Neural progenitor cell (in vitro differentiated cells): ENCODE measurements around the gene WIPF1. TPM values are rescaled to one million over a fixed set of nuclear protein-coding genes. Genes with fewer than 3 reads are reported as not detected.

Experiments
- DNase-seq: peaks from one replicate; pipeline ENCODE4 v3.0.0-alpha.2; 2016; ENCODE audit warnings: low spot score
- H2AFZ ChIP-seq: fragments of 200-600 bp; sonication (generic); replicated peaks from 2 replicates; pipeline ENCODE4 v1.6.1; 2016; ENCODE audit warnings: antibody characterized with exemption
- H3F3A ChIP-seq: fragments of 200-600 bp; sonication (generic); 2 replicates; pipeline ENCODE4 v1.6.1; 2016; ENCODE audit warnings: antibody characterized with exemption, low read depth
- H3K27ac ChIP-seq: fragments of 200-600 bp; sonication (generic); 2 replicates; pipeline ENCODE4 v1.5.1; 2016; ENCODE audit warnings: mild to moderate bottlenecking
- H3K27me3 ChIP-seq: fragments of 200-600 bp; sonication (generic); 2 replicates; pipeline ENCODE4 v1.6.1; 2016; ENCODE audit warnings: mild to moderate bottlenecking, moderate library complexity
- H3K36me3 ChIP-seq: fragments of 200-600 bp; sonication (generic); 2 replicates; pipeline ENCODE4 v1.5.1; 2016
- H3K4me1 ChIP-seq: fragments of 200-600 bp; sonication (generic); 2 replicates; pipeline ENCODE4 v1.6.1; 2016; ENCODE audit warnings: mixed run types
- H3K4me2 ChIP-seq: fragments of 200-600 bp; sonication (generic); 2 replicates; pipeline ENCODE4 v1.6.1; 2016
- H3K4me3 ChIP-seq: fragments of 200-600 bp; sonication (generic); 2 replicates; pipeline ENCODE4 v1.5.1; 2016
- H3K79me2 ChIP-seq: fragments of 200-600 bp; sonication (generic); 2 replicates; pipeline ENCODE4 v1.6.1; 2016; ENCODE audit warnings: low read depth
- H3K9ac ChIP-seq: fragments of 200-600 bp; sonication (generic); 2 replicates; pipeline ENCODE4 v1.6.1; 2016
- H3K9me3 ChIP-seq: fragments of 200-600 bp; sonication (generic); 2 replicates; pipeline ENCODE4 v1.5.1; 2016; ENCODE audit warnings: low read depth
- H4K20me1 ChIP-seq: fragments of 200-600 bp; sonication (generic); 2 replicates; pipeline ENCODE4 v1.6.1; 2016; ENCODE audit warnings: low read depth
- H3K27ac Mint-ChIP-seq: 3 replicates; pipeline ENCODE4 v1.8.0; 2021; ENCODE audit warnings: mixed read lengths
- H3K27me3 Mint-ChIP-seq: 2 replicates; pipeline ENCODE4 v1.8.0; 2022; ENCODE audit warnings: low read depth, mild to moderate bottlenecking, inconsistent platforms, moderate library complexity, mixed read lengths; ENCODE audit not compliant: insufficient read depth
- H3K36me3 Mint-ChIP-seq: 3 replicates; pipeline ENCODE4 v1.8.0; 2021; ENCODE audit warnings: mixed read lengths
- H3K4me1 Mint-ChIP-seq: 3 replicates; pipeline ENCODE4 v1.8.0; 2021; ENCODE audit warnings: mixed read lengths
- H3K4me3 Mint-ChIP-seq: 3 replicates; pipeline ENCODE4 v1.8.0; 2021; ENCODE audit warnings: mild to moderate bottlenecking, moderate library complexity, mixed read lengths
- H3K9me3 Mint-ChIP-seq: 3 replicates; pipeline ENCODE4 v1.8.0; 2020; ENCODE audit warnings: mixed read lengths
- EZH2 ChIP-seq: fragments of 200-600 bp; sonication (generic); IDR thresholded peaks from 2 replicates; pipeline ENCODE4 v1.6.1; 2017; ENCODE audit warnings: antibody characterized with exemption, mild to moderate bottlenecking, moderate library complexity
- EZH2phosphoT487 ChIP-seq: fragments of 200-600 bp; sonication (generic); IDR thresholded peaks from 2 replicates; pipeline ENCODE4 v1.6.1; 2017; ENCODE audit warnings: antibody characterized with exemption
- total RNA-seq: library from RNA; depleted of rRNA; stranded (reverse); fragments of >200 nt; gene quantifications from 2 replicates; pipeline ENCODE4 v1.2.3, GENCODE V29; 2015; ENCODE audit warnings: low replicate concordance
- TF ChIP-seq, protein P1 (sequence below): fragments of 200-600 bp; sonication (generic); IDR thresholded peaks from 2 replicates; pipeline ENCODE4 v1.5.1; 2017; ENCODE audit warnings: antibody characterized with exemption, mild to moderate bottlenecking

Gene WIPF1
- total RNA-seq, 1 donor from 2014 or later: 17.2 TPM

DNA sequence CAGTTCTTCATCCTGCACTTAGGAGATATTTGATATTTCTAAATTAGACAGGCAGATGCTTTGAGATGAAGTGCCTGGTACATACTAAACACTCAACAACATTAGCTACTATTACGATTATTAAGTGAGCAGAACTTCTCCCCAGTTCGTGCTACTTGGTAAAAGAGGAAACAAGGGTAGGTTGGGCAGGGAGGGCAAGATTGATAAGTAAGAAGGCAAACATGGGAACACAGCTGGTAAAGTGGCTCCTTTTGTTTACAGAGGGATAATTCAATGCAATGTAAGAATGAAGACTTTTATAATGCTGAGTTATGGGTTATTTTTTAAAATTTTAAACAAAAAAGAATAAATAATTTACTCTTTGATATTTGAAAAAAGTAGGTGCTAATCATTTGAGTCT, 15.9 kb upstream of the WIPF1 start:
- no peak overlapping the region for H3K4me3 Mint-ChIP-seq
- H4K20me1 ChIP-seq: no peaks in the 10 kb centered on the region
- H3K27me3 ChIP-seq: no peaks in the 10 kb centered on the region
- no peaks in the 10 kb centered on the region for H3F3A ChIP-seq
- no peaks in the 10 kb centered on the region for H3K36me3 ChIP-seq
- H3K9me3 ChIP-seq: no peaks in the 10 kb centered on the region
- no peak overlapping the region for H3K27ac ChIP-seq
- no peaks in the 10 kb centered on the region for H3K4me1 ChIP-seq
- peaks cover 2% of the 10 kb centered on the region for H3K36me3 Mint-ChIP-seq
- no peak overlapping the region for H3K9ac ChIP-seq
- H3K4me1 Mint-ChIP-seq: peaks cover 2% of the 10 kb centered on the region
- H3K4me3 ChIP-seq: no peak overlapping the region
- no peak overlapping the region for H3K4me2 ChIP-seq
- no peaks in the 10 kb centered on the region for H3K27me3 Mint-ChIP-seq
- no peak overlapping the region for H2AFZ ChIP-seq
- H3K9me3 Mint-ChIP-seq: no peaks in the 10 kb centered on the region
- H3K79me2 ChIP-seq: no peaks in the 10 kb centered on the region
- no peak for DNase-seq
- TF ChIP-seq EZH2phosphoT487 (no peak), EZH2 (no peak)
- TF ChIP-seq, protein P1, sequence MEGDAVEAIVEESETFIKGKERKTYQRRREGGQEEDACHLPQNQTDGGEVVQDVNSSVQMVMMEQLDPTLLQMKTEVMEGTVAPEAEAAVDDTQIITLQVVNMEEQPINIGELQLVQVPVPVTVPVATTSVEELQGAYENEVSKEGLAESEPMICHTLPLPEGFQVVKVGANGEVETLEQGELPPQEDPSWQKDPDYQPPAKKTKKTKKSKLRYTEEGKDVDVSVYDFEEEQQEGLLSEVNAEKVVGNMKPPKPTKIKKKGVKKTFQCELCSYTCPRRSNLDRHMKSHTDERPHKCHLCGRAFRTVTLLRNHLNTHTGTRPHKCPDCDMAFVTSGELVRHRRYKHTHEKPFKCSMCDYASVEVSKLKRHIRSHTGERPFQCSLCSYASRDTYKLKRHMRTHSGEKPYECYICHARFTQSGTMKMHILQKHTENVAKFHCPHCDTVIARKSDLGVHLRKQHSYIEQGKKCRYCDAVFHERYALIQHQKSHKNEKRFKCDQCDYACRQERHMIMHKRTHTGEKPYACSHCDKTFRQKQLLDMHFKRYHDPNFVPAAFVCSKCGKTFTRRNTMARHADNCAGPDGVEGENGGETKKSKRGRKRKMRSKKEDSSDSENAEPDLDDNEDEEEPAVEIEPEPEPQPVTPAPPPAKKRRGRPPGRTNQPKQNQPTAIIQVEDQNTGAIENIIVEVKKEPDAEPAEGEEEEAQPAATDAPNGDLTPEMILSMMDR: no peak
- no peak overlapping the region for H3K27ac Mint-ChIP-seq

DNA sequence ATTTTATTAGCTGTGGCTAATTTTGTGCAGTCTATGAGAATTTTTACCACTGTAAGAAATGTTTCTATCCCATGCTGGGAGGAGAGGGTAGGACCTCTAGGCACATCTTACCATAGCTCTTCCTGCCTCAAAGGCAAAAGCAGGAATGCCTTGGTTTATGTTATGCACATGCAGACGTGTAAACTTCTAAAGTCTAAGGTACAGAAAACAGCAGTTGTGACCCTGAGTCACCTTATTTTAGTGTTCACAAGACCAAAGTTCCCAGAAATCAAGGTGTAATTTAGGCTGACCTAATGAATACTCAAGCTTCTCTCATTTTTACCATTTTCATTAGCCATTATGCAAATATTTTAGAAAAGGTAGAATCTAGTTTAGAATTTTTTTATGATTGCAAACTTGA, 15.4 kb upstream of the WIPF1 start:
- Histone ChIP-seq H3K4me1 (no peaks in the 10 kb centered on the region), H3K27me3 (no peaks in the 10 kb centered on the region), H3K4me2 (no peak overlapping the region), H4K20me1 (no peaks in the 10 kb centered on the region), H3K4me3 (no peak overlapping the region), H3K36me3 (no peaks in the 10 kb centered on the region), H2AFZ (no peak overlapping the region), H3K27ac (no peak overlapping the region), H3K79me2 (no peaks in the 10 kb centered on the region), H3K9ac (no peak overlapping the region), H3F3A (no peaks in the 10 kb centered on the region), H3K9me3 (no peaks in the 10 kb centered on the region)
- Mint-ChIP-seq H3K36me3 (peaks cover 2% of the 10 kb centered on the region), H3K4me1 (peaks cover 2% of the 10 kb centered on the region), H3K4me3 (no peak overlapping the region), H3K9me3 (no peaks in the 10 kb centered on the region), H3K27ac (no peak overlapping the region), H3K27me3 (no peaks in the 10 kb centered on the region)
- DNase-seq: no peak
- TF ChIP-seq EZH2phosphoT487 (no peak), EZH2 (no peak)
- TF ChIP-seq, protein P1: no peak

DNA sequence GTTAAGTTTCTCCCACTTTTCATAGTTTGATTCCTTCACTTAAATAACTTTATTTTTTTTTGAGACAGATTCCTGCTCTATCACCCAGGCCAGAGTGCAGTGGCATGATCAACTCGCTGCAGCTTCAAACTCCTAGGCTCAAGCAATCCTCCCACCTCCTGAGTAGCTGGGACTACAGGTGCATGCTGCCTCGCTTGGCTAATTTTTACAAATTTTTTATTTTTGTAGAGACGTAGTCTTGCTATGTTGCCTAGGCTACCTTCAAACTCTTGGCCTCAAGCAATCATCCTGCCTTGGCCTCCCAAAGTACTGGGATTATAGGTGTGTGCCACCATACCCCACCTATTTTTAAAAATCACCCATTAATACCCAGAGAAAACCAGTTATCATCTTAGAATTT, 14.2 kb upstream of the WIPF1 start:
- H3K27ac ChIP-seq: no peak overlapping the region
- no peaks in the 10 kb centered on the region for H4K20me1 ChIP-seq
- H3K9me3 ChIP-seq: no peaks in the 10 kb centered on the region
- Mint-ChIP-seq H3K4me3 (no peak overlapping the region), H3K27me3 (no peaks in the 10 kb centered on the region), H3K36me3 (peaks cover 2% of the 10 kb centered on the region), H3K27ac (no peak overlapping the region), H3K4me1 (peaks cover 2% of the 10 kb centered on the region), H3K9me3 (no peaks in the 10 kb centered on the region)
- no peak overlapping the region for H3K4me2 ChIP-seq
- no peak for DNase-seq
- H2AFZ ChIP-seq: no peak overlapping the region
- H3K27me3 ChIP-seq: no peaks in the 10 kb centered on the region
- no peak overlapping the region for H3K4me3 ChIP-seq
- no peaks in the 10 kb centered on the region for H3K36me3 ChIP-seq
- H3F3A ChIP-seq: no peaks in the 10 kb centered on the region
- TF ChIP-seq EZH2phosphoT487 (no peak), EZH2 (no peak)
- TF ChIP-seq, protein P1: no peak
- no peak overlapping the region for H3K9ac ChIP-seq
- no peaks in the 10 kb centered on the region for H3K79me2 ChIP-seq
- H3K4me1 ChIP-seq: no peaks in the 10 kb centered on the region

DNA sequence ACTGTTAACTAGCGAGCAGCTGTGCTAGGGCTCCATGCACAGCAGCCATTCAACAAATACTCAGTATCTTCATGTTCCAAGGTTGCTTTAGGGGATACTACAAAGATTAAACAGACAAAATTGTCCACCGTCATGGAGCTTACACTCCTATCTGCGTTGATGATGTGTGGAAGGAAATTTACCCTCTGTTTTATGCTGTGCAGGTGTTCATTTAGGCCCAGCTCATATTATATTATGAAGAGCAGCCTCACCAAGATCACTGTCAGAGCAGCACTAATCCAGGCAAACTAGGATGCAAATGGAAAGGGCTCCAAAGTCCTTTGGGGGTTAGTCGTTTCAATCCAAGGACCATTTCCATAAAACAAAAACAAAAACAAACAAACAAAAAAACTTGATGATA, 13.4 kb upstream of the WIPF1 start:
- Mint-ChIP-seq H3K4me3 (no peak overlapping the region), H3K4me1 (peaks cover 2% of the 10 kb centered on the region), H3K36me3 (peaks cover 2% of the 10 kb centered on the region), H3K27me3 (no peaks in the 10 kb centered on the region), H3K9me3 (no peaks in the 10 kb centered on the region), H3K27ac (no peak overlapping the region)
- Histone ChIP-seq H3K4me3 (no peak overlapping the region), H3K27me3 (no peaks in the 10 kb centered on the region), H3K79me2 (no peaks in the 10 kb centered on the region), H3K36me3 (no peaks in the 10 kb centered on the region), H3K9me3 (no peaks in the 10 kb centered on the region), H3K4me2 (no peak overlapping the region), H2AFZ (no peak overlapping the region), H3F3A (no peaks in the 10 kb centered on the region), H3K27ac (no peak overlapping the region), H4K20me1 (no peaks in the 10 kb centered on the region), H3K9ac (no peak overlapping the region), H3K4me1 (no peaks in the 10 kb centered on the region)
- no peak for DNase-seq
- no peak for TF ChIP-seq EZH2
- TF ChIP-seq EZH2phosphoT487: no peak
- TF ChIP-seq, protein P1: no peak
